SU-DHL-6 (cell line): ENCODE measurements around the gene SLC7A6OS.

ENCODE experiments used
- H2AFZ ChIP-seq: fragments of 200-600 bp; sonication (generic); 2 replicates; pipeline ENCODE4 v1.6.1; 2014; ENCODE audit warnings: low read depth, mild to moderate bottlenecking, moderate library complexity, mixed read lengths, antibody characterized with exemption, low read length; ENCODE audit not compliant: severe bottlenecking
- H3F3A ChIP-seq: fragments of 200-600 bp; shearing (Covaris generic); 2 replicates; pipeline ENCODE4 v1.6.0; 2016; ENCODE audit warnings: antibody characterized with exemption, mild to moderate bottlenecking; ENCODE audit not compliant: insufficient read depth
- H3K27ac ChIP-seq: fragments of 200-600 bp; sonication (generic); 2 replicates; pipeline ENCODE4 v1.5.1; 2016; ENCODE audit warnings: low read depth, mild to moderate bottlenecking, low read length, moderate library complexity, mixed read lengths
- H3K27me3 ChIP-seq: fragments of 200-600 bp; sonication (generic), shearing (Covaris generic); 2 replicates; pipeline ENCODE4 v1.6.0; 2014; ENCODE audit warnings: mild to moderate bottlenecking, low read length
- H3K36me3 ChIP-seq: fragments of 200-600 bp; sonication (generic); 2 replicates; pipeline ENCODE4 v1.6.1; 2014; ENCODE audit warnings: mild to moderate bottlenecking, low read length, mixed read lengths
- H3K4me2 ChIP-seq: fragments of 300-600, 200-600 bp; shearing (Covaris generic), sonication (generic); 2 replicates; pipeline ENCODE4 v1.6.0; 2014; ENCODE audit warnings: low read length, low read depth, mild to moderate bottlenecking; ENCODE audit not compliant: poor library complexity, severe bottlenecking
- H3K4me3 ChIP-seq: fragments of 200-600 bp; sonication (generic); 2 replicates; pipeline ENCODE4 v1.5.1; 2014; ENCODE audit warnings: antibody characterized with exemption, low read length, mild to moderate bottlenecking, mixed read lengths; ENCODE audit not compliant: insufficient read depth, poor library complexity, severe bottlenecking
- H3K79me2 ChIP-seq: fragments of 200-600 bp; sonication (generic); 2 replicates; pipeline ENCODE4 v1.6.1; 2014; ENCODE audit warnings: mild to moderate bottlenecking, low read length, moderate library complexity; ENCODE audit not compliant: insufficient read depth
- H3K9ac ChIP-seq: fragments of 200-600 bp; sonication (generic); 2 replicates; pipeline ENCODE4 v1.7.0; 2014; ENCODE audit warnings: mild to moderate bottlenecking, low read length
- H3K9me2 ChIP-seq: fragments of 200-600 bp; sonication (generic); replicated peaks from 2 replicates; pipeline ENCODE4 v1.6.1; 2014; ENCODE audit warnings: low read length; ENCODE audit not compliant: insufficient read depth
- H3K9me3 ChIP-seq: fragments of 200-600 bp; sonication (generic); 2 replicates; pipeline ENCODE4 v1.6.1; 2014; ENCODE audit warnings: low read length, mixed read lengths; ENCODE audit not compliant: insufficient read depth
- H4K20me1 ChIP-seq: fragments of 200-600 bp; sonication (generic); 2 replicates; pipeline ENCODE4 v1.6.1; 2014; ENCODE audit warnings: low read depth, mild to moderate bottlenecking, antibody characterized with exemption, low read length, moderate library complexity, mixed read lengths
- CTCF ChIP-seq: fragments of 200-600 bp; sonication (generic); IDR thresholded peaks from one replicate; pipeline ENCODE4 v1.5.1; 2017; ENCODE audit warnings: antibody characterized with exemption, mild to moderate bottlenecking, low read length, moderate library complexity; ENCODE audit not compliant: insufficient read depth, poor library complexity, severe bottlenecking
- EZH2phosphoT487 ChIP-seq: fragments of 200-600 bp; sonication (generic), shearing (Covaris generic); conservative IDR thresholded peaks from 2 replicates; pipeline ENCODE4 v1.6.1; 2018; ENCODE audit warnings: mild to moderate bottlenecking, antibody characterized with exemption, low read length, moderate library complexity, mixed read lengths

The SLC7A6OS gene

DNA sequence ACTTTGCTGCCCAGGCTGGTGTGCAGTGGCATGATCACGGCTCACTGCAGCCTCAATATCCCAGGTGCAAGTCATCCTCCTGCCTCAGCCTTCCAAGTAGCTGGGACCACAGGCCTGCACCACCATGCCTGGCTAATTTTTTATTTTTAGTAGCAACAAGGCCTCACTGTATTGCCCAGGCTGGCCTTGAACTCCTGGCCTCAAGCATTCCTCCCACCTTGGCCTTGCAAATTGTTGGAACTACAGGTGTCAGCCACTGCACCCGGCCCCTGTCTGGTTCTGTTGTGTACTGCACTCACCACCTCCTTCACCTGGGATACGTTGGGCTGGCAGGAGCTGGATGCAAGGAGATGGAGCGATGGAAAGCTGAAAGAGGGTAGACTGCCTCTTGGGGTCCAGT lies 57.0 kb downstream of the SLC7A6OS start:
- Histone ChIP-seq H3K9me3 (no peaks in the 10 kb centered on the region), H3K4me3 (no peak overlapping the region), H3K9ac (no peak overlapping the region), H4K20me1 (no peaks in the 10 kb centered on the region), H3F3A (peaks cover 30% of the 10 kb centered on the region), H2AFZ (no peak overlapping the region), H3K9me2 (no peaks in the 10 kb centered on the region), H3K79me2 (no peaks in the 10 kb centered on the region), H3K27ac (peak overlapping the region; percentile 29; the same call in 1 of the 2 replicates), H3K27me3 (no peaks in the 10 kb centered on the region), H3K36me3 (no peaks in the 10 kb centered on the region), H3K4me2 (no peak overlapping the region)
- no peak for TF ChIP-seq EZH2phosphoT487
- TF ChIP-seq CTCF: no peak

GRCh38 chr16:68252383-68252782 lies 58.4 kb downstream of the SLC7A6OS start:
- Histone ChIP-seq H2AFZ (no peak overlapping the region), H3K27ac (peak overlapping the region; percentile 97), H3K9ac (peak overlapping the region; percentile 43), H3K9me2 (no peaks in the 10 kb centered on the region), H3K4me3 (no peak overlapping the region), H4K20me1 (no peaks in the 10 kb centered on the region), H3K36me3 (no peaks in the 10 kb centered on the region), H3K4me2 (peak overlapping the region; percentile 57), H3F3A (peaks cover 23% of the 10 kb centered on the region), H3K27me3 (no peaks in the 10 kb centered on the region), H3K79me2 (no peaks in the 10 kb centered on the region), H3K9me3 (no peaks in the 10 kb centered on the region)
- TF ChIP-seq CTCF: no peak
- TF ChIP-seq EZH2phosphoT487: no peak

GRCh38 chr16:68251832-68252231 lies 58.9 kb downstream of the SLC7A6OS start:
- H3K9me3 ChIP-seq: no peaks in the 10 kb centered on the region
- TF ChIP-seq CTCF: no peak
- no peak for TF ChIP-seq EZH2phosphoT487
- no peaks in the 10 kb centered on the region for H3K27me3 ChIP-seq
- H3F3A ChIP-seq: peaks cover 22% of the 10 kb centered on the region
- H4K20me1 ChIP-seq: no peaks in the 10 kb centered on the region
- peaks cover 2% of the 10 kb centered on the region; the same call in 1 of the 2 replicates for H3K79me2 ChIP-seq
- H3K27ac ChIP-seq: peak overlapping the region; percentile 97
- H3K9ac ChIP-seq: peak overlapping the region; percentile 43
- no peak overlapping the region for H2AFZ ChIP-seq
- no peaks in the 10 kb centered on the region for H3K36me3 ChIP-seq
- H3K9me2 ChIP-seq: no peaks in the 10 kb centered on the region
- H3K4me2 ChIP-seq: peak overlapping the region; percentile 57
- H3K4me3 ChIP-seq: no peak overlapping the region
